IPS-18c (cell line): ENCODE data around the gene RAD51B.

Source experiments
- H3K4me3 ChIP-seq: 2 replicates; pipeline ENCODE4 v1.7.0; 2013; ENCODE audit warnings: low read depth, mild to moderate bottlenecking, low read length, moderate library complexity; ENCODE audit not compliant: insufficient read depth
- H3K9me3 ChIP-seq: one replicate; pipeline ENCODE4 v1.6.1; 2013; ENCODE audit warnings: mild to moderate bottlenecking, low read length, moderate library complexity; ENCODE audit not compliant: control insufficient read depth, insufficient read depth

The RAD51B gene

DNA sequence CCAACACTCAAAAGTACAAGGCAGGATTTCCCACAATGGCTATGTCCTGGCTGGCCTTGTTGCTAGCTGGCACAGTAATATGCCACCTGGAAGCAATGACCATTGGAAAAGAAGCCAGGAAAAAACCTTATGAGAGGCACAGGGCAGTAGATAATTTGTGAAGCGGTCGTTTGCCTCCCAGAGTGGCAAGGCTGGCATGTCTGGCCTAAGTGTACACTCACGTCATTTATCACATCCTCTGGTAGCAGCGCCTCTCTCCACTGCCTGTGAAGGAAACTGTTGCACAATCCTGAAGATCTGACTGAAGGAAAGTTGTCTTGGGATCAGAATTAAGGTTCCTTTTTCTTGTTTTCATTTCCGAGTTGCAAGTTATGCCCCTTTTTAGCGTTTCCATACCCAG lies 564.8 kb downstream of the RAD51B start:
- no peaks in the 10 kb centered on the region for H3K9me3 ChIP-seq
- no peak overlapping the region for H3K4me3 ChIP-seq

DNA sequence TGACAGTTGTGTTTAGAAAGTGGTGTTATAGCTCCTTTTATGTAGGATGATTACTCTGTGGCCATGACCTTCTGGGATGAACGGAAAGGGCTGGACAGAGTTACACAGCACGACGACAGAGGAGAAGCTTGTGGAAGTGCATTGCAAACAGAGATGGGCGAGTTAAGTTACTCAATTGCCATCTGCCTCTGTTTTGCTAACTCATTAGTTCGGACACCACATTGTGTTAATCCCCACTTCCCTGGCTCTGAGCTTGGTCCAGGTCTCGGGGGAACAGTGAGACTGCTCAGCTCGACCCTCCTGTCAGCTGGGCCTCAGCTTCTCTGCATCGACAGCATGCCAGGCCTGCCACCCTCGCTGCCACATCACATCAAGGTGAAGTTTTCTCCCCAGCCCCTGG lies 565.3 kb downstream of the RAD51B start:
- Histone ChIP-seq H3K4me3 (no peak overlapping the region), H3K9me3 (no peaks in the 10 kb centered on the region)

DNA sequence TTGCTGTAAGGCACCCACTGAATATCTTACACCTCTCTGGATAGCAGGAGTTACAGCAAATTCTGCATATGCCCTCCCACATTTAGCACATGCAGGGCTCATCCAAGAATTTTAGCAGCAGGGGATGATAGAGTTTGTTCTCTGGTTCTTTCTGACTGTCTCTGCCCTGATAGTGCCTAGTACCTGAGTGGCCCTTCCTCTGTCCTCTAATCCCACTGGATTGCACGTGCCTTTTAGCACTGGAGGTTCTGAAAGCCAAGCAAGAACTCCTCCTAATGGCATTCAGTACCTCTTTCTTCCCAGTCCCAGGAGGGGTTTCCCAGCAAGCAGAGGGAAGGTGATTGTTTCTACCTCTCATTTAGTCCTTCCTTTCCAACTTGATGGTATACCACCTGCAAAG lies 566.9 kb downstream of the RAD51B start:
- no peak overlapping the region for H3K4me3 ChIP-seq
- H3K9me3 ChIP-seq, result no peaks in the 10 kb centered on the region

DNA sequence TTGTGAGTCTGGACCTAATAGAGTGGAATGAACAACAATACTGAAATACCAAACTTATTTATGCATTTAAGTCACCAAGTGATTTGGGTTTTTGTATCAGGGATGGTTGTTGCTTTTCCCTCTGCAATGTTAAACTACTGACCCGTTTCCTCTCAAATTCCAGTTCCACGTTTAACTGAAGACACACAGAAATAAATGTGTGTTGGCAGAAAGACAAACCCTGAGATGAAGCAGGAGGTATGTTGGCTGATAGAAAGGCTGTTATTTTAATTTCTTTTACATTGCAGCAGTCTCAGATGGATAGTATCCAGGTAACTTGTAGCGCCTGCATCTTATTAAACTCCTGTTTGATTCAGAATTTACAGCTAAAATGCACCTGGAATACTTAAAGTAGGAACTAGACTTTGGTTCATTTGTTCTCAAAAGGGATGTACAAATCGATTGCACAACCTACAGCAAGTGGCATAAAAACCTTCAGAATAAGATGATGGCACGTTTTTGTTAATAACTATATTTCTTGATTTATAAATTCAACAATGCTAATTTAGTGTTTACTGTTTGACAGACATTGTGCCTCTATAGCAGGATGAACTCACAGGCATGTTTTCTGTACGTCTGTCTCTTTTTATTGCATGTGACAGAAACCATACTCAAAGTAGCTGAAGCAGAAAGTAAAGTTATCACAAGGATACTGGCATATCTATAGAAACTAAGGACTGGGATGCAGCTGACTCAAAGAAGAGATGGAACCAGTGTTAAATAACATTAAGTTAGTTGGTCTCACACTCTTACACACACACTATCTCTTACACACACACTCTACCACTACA lies 567.6 kb downstream of the RAD51B start:
- Histone ChIP-seq H3K9me3 (no peaks in the 10 kb centered on the region), H3K4me3 (no peak overlapping the region)

DNA sequence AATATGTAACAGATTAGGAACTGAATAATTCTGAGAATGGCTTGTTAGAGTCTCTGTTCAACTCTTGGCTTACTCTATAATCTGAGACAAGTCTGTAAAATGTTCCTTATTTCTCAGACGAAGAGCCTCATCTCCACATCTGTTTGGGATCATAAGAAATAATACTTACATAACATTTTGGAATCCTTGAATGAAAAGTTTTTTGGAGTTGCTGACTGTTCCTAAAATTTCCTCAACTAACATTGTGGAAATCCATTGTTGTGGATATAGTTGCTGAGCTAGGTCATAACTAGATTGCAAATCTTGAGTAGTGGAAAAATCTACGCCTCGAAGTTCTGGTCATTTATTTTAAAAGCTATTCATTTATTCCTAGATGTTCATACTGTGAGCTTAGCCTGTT lies 570.4 kb downstream of the RAD51B start:
- no peak overlapping the region for H3K4me3 ChIP-seq
- H3K9me3 ChIP-seq, result no peaks in the 10 kb centered on the region

DNA sequence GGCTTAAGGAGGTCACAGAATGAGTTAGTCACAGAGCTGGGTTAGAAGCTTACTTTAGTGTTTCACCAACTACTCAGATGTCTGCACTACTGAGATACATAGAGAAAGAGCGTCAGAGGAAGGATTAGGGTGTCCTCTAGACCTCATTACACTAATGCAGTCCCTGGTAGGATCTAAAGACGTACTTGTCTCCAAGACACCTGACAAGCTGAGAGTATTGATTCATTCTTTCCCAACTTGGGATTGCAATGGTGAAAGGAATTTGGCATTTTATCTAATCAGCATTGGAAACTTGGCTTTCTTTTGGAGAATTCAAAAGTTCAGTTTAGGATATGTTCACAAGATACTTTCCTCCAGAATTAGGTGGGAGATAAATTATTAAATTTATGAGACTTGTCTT lies 571.2 kb downstream of the RAD51B start:
- no peak overlapping the region for H3K4me3 ChIP-seq
- no peaks in the 10 kb centered on the region for H3K9me3 ChIP-seq

DNA sequence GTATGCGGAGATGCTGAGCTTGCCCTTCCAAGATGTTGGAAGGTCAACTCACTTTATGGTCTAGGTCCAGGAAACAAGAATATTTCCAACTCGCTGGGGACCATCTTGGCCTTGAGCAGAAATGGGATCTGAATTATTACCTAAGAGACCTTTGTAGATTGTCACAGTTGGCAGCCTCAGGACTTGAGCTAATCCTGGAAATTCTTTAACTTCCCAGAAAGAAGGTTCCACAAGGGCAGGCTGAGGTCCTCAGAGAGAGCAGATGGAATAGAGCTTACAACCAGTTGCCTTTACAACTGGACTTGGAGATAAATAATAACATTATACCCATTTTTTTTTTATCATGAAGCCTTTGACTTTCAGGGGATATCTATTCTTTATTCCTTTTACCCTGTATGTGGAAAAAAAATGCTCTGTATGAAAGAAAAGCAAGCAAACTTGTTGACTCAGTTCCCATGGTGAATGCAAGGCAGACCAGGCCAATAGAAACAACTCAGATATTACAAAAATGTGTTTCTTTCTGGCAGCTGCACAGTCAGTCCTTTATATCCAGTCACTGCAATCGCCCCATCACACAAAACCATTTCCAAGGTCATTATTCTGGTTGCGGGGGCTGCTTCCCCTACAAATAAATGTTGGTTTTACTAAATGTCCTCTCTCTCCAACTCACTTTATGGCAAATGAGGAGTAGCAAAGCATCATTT lies 571.9 kb downstream of the RAD51B start:
- H3K9me3 ChIP-seq, result no peaks in the 10 kb centered on the region
- H3K4me3 ChIP-seq, result no peak overlapping the region

DNA sequence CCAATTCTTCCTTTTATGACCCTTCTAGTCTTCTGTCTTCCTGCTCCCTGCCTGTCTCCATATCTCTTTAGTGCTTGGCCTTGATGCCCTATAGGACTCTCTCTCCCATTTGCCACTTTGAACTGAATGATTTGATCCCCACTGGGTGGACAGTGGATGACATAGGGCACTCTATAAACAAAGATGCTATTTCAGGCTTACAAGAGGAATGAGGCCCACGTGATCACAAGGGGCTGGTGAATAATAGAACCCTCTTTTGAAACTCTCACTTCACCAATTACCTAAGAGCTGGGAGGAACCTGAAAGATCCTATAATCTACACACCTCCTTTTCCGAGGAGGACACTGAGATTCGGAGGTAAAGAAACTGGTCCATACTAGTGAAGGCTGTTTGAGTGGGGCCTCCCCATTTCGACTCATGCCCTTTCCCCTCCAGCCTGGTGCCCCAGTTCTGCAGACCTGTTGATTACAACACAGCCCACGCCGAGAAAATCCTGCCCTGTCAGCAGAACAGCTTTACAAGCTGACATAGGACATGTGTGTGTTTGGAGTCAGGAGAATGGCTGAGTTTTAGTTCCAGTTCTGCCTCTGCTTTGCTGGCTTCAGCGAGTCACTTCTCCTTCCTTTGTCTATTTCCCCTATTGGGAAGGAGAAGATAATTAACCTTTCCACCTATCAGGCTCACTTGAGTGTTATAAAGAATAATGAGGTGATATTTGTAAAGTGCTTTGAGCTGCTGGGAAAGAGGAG lies 573.0 kb downstream of the RAD51B start:
- H3K9me3 ChIP-seq, result no peaks in the 10 kb centered on the region
- no peak overlapping the region for H3K4me3 ChIP-seq

DNA sequence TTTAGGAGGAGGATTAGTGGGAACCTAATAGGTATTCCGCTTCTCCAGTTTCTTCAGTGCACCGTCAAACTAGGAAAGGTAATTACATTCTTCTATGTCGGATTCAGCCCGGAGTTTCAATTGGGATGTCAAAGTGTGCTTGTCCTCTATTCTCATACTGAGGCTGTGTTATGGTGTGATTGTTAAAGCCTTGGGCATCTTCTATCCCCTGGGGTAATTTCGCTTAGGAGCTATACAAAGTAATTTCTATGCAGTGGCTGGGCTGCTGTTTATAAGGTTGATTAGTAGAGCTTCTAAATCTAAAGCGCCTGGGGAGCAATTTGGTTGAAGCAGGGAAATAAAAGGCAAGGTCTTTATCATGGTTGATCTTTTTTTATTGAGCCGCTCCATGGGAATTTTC lies 573.7 kb downstream of the RAD51B start:
- H3K9me3 ChIP-seq, result no peaks in the 10 kb centered on the region
- no peak overlapping the region for H3K4me3 ChIP-seq

DNA sequence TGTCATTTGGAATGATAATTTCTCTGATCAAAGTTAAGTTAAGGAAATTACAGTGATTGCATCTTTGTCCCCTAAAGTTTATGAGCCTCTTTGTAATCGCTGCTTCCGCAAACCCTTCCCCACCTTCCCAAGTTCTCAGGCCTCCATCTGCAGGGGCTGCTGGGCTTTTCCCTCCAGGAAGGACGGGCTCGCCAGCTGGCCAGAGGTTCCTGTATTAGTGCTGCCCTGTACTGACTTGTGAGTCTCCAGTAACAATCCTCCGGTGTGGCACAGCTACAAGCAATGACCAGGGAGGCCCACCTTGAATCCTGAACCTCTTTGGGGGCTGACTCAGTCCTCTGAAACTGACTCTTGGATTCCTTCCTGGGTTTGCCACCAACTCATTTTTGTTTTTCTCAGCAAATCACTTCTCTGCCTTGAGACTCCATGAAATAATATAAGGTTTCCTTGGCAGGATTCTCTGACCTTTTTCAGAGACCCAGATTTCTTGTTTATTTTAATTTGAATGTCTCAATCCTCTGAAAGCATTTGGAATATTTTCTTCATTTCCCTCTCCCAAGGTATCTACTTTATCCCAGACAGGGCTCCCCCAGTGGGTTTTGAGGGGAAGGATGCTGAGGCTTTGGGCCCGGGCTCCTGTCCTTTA lies 574.7 kb downstream of the RAD51B start:
- Histone ChIP-seq H3K4me3 (no peak overlapping the region), H3K9me3 (no peaks in the 10 kb centered on the region)

DNA sequence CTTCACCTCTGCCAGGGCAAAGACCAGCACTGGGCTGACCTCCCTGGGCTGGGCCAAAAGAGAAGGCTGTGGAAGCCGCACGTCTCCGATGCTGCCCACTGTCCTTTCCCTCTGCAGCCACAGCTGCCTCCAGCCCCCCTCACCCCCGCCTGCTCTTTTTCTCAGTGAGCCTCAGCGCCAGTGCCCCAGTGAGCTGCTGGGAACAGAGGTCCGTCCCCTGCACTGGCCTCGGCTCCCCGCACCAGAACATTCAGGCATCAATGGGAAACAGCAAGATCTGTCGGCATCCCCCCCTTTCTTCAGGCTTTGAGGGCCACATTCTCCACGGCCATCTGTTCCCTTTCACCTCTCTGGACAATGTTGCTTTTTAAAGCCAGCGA lies 575.2 kb downstream of the RAD51B start:
- no peak overlapping the region for H3K4me3 ChIP-seq
- no peaks in the 10 kb centered on the region for H3K9me3 ChIP-seq

DNA sequence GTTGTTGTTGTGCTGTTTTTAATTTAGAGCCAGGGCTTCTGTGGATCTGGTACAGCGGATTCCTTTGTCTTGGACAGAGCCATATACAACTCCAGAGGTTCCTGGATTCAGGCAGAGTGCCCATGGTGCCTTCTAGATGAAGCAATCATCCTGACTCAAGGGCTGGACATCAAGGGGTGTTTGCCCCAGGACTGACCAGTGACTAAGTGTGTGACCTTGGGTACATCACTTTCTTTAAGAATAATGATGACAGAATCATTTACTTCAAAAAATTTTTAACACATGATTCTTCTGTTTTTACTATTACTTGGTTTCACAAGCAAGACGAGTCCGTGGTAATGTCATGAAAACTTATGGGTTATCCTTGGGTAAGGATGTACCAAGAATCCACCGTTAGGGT lies 576.0 kb downstream of the RAD51B start:
- Histone ChIP-seq H3K4me3 (no peak overlapping the region), H3K9me3 (no peaks in the 10 kb centered on the region)

DNA sequence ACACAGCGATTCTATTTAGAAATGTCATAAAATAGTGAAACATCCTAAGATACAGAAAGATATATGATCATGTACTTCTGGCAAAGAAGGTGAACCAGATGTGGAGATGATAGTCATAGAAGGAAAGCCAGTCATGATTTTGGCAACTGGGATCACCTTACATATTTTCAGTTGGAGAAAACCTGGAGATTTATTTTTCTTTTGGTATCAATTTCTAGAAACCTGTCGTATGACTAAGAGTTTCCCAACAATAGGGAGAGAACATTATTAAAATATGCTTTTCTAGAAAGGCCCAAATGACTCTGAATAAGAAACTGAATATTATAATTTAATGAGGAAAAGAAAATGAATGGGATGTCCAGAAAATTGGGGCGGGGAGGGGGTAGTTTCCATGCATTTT lies 576.9 kb downstream of the RAD51B start:
- Histone ChIP-seq H3K4me3 (no peak overlapping the region), H3K9me3 (no peaks in the 10 kb centered on the region)

DNA sequence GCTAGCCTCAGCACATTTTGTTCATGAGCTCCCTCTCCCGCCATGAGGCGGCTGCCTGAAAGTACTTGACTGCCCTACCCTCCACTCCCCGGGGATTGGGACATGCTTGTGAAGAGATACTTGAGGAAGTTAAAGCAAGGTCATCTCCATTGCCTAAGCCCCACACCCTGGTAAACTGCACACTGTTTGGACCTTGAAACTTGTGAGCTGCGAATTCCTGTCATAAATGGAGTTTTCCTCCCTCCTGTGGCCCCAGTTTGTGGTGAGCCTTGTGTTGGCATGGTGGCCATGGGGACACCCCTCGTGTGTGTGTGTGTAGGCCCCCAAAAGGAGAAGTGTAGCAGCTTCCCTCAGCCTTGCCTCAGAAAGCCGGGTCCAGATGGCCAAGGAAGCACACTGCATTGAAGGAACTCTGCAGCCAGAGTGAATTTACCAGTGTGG lies 577.8 kb downstream of the RAD51B start:
- Histone ChIP-seq H3K4me3 (no peak overlapping the region), H3K9me3 (no peaks in the 10 kb centered on the region)

DNA sequence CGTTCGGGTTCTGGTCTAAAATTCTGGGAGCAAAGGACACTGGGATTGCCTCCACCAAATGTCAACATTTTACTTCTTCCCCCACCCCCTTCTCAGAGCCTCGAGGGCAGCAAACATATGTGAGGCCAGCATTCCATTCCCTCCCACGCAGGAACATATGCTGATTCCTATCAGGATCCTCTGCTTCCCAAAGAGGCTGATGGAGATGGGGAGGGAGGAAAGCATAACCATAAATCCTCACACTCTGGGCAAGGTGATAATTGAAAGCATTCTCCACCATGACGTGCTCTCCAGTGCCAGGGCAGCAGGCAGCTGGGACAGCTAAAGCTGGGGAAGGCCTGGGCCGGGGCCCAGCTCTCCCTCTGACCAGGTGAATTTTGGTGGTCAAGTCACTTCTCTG lies 578.2 kb downstream of the RAD51B start:
- Histone ChIP-seq H3K4me3 (no peak overlapping the region), H3K9me3 (no peaks in the 10 kb centered on the region)

DNA sequence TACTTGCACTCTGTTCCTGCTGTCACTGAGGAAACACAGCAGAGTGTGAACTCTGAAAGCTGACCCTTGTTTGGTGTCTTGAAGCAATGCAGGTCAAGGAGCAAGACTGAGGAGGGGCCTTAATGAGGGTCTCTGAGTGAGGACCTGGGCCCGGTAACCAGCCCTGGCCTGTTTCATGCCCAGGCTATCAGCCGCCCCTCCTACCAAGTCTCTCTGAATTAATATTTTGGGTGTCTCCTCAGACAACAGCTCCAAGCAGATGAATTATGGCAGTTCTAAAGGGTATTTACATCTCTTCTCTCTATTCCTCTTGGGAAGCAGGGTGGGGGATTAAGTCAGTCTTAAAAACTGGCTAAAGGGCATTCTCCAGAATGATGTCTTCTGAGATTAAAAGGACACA lies 578.8 kb downstream of the RAD51B start:
- H3K9me3 ChIP-seq, result no peaks in the 10 kb centered on the region
- H3K4me3 ChIP-seq, result no peak overlapping the region

DNA sequence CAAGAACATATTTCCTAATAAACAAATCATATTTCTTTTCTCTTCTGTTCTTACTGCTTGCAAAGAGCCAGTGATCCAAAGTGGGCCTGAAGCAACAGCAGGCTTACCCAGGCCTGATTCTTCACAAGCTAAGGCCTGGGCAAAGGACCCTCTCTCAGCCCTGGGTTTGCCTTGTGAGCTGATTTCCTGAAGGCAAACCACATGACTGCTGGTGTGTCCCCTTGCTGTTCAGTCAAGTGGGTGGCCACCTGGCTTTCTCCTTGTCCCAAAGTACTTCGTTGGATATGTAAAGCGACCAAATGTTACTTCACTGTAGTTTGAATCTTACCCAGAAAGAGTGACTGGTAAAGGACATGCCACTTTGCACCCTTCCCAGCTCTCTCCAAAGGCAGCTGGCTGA lies 580.4 kb downstream of the RAD51B start:
- no peak overlapping the region for H3K4me3 ChIP-seq

More for the DNA sequence above, 580.4 kb downstream of the RAD51B start:
- H3K9me3 ChIP-seq, result no peaks in the 10 kb centered on the region
